ENCODE measurements around the gene ANAPC5.

DNA sequence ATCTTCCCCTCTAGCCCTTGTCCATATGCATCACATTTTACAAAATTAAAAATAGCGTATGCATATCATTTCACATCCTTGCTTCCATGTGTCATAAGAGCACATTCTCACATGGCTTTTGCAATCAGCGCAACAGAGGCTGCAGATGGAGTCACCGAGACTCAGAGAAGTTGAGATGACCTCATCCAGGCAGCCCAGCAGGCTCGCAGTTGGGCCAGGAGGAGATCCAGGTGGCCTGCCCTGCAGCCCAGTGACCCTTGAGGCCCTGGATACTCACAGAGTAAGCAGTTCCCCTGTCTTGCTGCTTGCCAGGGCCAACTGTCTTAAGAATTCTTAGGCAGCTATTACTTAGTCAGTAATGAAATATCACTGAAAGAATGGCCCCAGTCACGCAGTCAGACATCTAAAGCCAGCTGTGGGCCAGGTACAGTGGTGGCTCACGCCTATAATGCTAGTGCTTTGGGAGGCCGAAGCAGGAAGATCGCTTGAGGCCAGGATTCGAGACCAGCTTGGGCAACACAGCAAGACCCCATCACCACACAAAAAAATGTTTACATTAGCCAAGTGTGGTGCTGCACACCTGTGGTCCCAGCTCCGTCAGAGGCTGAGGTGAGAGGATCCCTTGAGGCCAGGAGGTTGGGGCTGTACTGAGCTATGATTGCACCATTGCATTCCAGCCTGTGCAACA, 64.8 kb downstream of the ANAPC5 start:
- no peak for TF ChIP-seq EZH2 (IDR thresholded peaks at IDR 0.05; ENCODE audit: insufficient read depth, low read length)
- TF ChIP-seq, protein P1, sequence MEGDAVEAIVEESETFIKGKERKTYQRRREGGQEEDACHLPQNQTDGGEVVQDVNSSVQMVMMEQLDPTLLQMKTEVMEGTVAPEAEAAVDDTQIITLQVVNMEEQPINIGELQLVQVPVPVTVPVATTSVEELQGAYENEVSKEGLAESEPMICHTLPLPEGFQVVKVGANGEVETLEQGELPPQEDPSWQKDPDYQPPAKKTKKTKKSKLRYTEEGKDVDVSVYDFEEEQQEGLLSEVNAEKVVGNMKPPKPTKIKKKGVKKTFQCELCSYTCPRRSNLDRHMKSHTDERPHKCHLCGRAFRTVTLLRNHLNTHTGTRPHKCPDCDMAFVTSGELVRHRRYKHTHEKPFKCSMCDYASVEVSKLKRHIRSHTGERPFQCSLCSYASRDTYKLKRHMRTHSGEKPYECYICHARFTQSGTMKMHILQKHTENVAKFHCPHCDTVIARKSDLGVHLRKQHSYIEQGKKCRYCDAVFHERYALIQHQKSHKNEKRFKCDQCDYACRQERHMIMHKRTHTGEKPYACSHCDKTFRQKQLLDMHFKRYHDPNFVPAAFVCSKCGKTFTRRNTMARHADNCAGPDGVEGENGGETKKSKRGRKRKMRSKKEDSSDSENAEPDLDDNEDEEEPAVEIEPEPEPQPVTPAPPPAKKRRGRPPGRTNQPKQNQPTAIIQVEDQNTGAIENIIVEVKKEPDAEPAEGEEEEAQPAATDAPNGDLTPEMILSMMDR (IDR thresholded peaks at IDR 0.05; ENCODE audit: insufficient read depth, low read depth, low read length) = no peak
